Neural cell (in vitro differentiated cells): ENCODE measurements around the gene SLC10A7. TPM values are rescaled to one million over a fixed set of nuclear protein-coding genes. Genes with fewer than 3 reads are reported as not detected.

Experiments
- H2AFZ ChIP-seq: fragments of 200-600, 300-800 bp; sonication (generic), shearing (Covaris generic); 2 replicates; pipeline ENCODE4 v1.6.0; 2014; ENCODE audit warnings: low read depth, mild to moderate bottlenecking, antibody characterized with exemption, low read length, moderate library complexity
- H3F3A ChIP-seq: fragments of 200-600 bp; shearing (Covaris generic); 2 replicates; pipeline ENCODE4 v1.6.1; 2016; ENCODE audit warnings: mild to moderate bottlenecking, moderate library complexity, mixed read lengths, antibody characterized with exemption, low read length; ENCODE audit not compliant: insufficient read depth, poor library complexity, severe bottlenecking
- H3K27ac ChIP-seq: fragments of 200-600, 300-800 bp; sonication (generic), shearing (Covaris generic); 2 replicates; pipeline ENCODE4 v1.5.1; 2014; ENCODE audit warnings: mild to moderate bottlenecking, low read length, moderate library complexity
- H3K27me3 ChIP-seq: fragments of 300-800, 200-600 bp; sonication (generic), shearing (Covaris generic); 2 replicates; pipeline ENCODE4 v1.6.0; 2014; ENCODE audit warnings: mild to moderate bottlenecking, low read depth, low read length, moderate library complexity; ENCODE audit not compliant: insufficient read depth
- H3K36me3 ChIP-seq: fragments of 300-800, 200-600 bp; sonication (generic), shearing (Covaris generic); 2 replicates; pipeline ENCODE4 v1.5.1; 2014; ENCODE audit warnings: mild to moderate bottlenecking, antibody characterized with exemption, low read length, moderate library complexity; ENCODE audit not compliant: insufficient read depth
- H3K4me2 ChIP-seq: fragments of 300-800, 200-600 bp; sonication (generic), shearing (Covaris generic); 2 replicates; pipeline ENCODE4 v1.6.0; 2014; ENCODE audit warnings: mild to moderate bottlenecking, low read length
- H3K4me3 ChIP-seq: fragments of 300-800, 200-600 bp; sonication (generic), shearing (Covaris generic); 2 replicates; pipeline ENCODE4 v1.5.1; 2014; ENCODE audit warnings: mild to moderate bottlenecking, low read length, moderate library complexity
- H3K79me2 ChIP-seq: fragments of 200-600 bp; shearing (Covaris generic); replicated peaks from 2 replicates; pipeline ENCODE4 v1.6.0; 2014; ENCODE audit warnings: mild to moderate bottlenecking, low read length, moderate library complexity; ENCODE audit not compliant: insufficient read depth
- H3K9ac ChIP-seq: fragments of 300-800, 200-600 bp; sonication (generic), shearing (Covaris generic); 2 replicates; pipeline ENCODE4 v1.6.1; 2016; ENCODE audit warnings: mild to moderate bottlenecking, low read length, mixed read lengths
- H3K9me2 ChIP-seq: fragments of 200-600 bp; shearing (Covaris generic); 2 replicates; pipeline ENCODE4 v1.6.1; 2016; ENCODE audit warnings: mild to moderate bottlenecking, low read length, mixed read lengths; ENCODE audit not compliant: insufficient read depth
- H3K9me3 ChIP-seq: fragments of 200-600, 300-800 bp; sonication (generic), shearing (Covaris generic); 2 replicates; pipeline ENCODE4 v1.6.1; 2016; ENCODE audit warnings: mild to moderate bottlenecking, mixed run types, low read length, moderate library complexity, mixed read lengths
- H4K20me1 ChIP-seq: fragments of 200-600 bp; shearing (Covaris generic); 2 replicates; pipeline ENCODE4 v1.6.1; 2016; ENCODE audit warnings: mild to moderate bottlenecking, mixed run types; ENCODE audit not compliant: insufficient read depth
- CTCF ChIP-seq: fragments of 450-650 bp; IDR thresholded peaks from 2 replicates; pipeline ENCODE4 v1.5.1; 2014; ENCODE audit warnings: antibody characterized with exemption, mild to moderate bottlenecking, moderate library complexity; ENCODE audit not compliant: poor library complexity, severe bottlenecking
- EP300 ChIP-seq: fragments of 450-650 bp; conservative IDR thresholded peaks from 2 replicates; pipeline ENCODE4 v1.6.1; 2014; ENCODE audit warnings: antibody characterized with exemption, mild to moderate bottlenecking, moderate library complexity; ENCODE audit not compliant: poor library complexity, severe bottlenecking
- EZH2 ChIP-seq: fragments of 200-600, 300-800 bp; shearing (Covaris generic), sonication (generic); IDR thresholded peaks from 2 replicates; pipeline ENCODE4 v1.6.1; 2014; ENCODE audit warnings: antibody characterized with exemption, low read length, borderline replicate concordance, mild to moderate bottlenecking; ENCODE audit not compliant: insufficient read depth, poor library complexity, severe bottlenecking
- MXI1 ChIP-seq: fragments of 450-650 bp; conservative IDR thresholded peaks from 2 replicates; pipeline ENCODE4 v1.6.1; 2014; ENCODE audit warnings: antibody characterized with exemption, mild to moderate bottlenecking; ENCODE audit not compliant: poor library complexity, severe bottlenecking
- POLR2AphosphoS5 ChIP-seq: IDR thresholded peaks from 2 replicates; pipeline ENCODE4 v1.6.1; 2012
- RAD21 ChIP-seq: fragments of 450-650 bp; conservative IDR thresholded peaks from 2 replicates; pipeline ENCODE4 v1.6.1; 2014; ENCODE audit warnings: antibody characterized with exemption, mild to moderate bottlenecking, moderate library complexity
- REST ChIP-seq: IDR thresholded peaks from 2 replicates; pipeline ENCODE4 v1.6.1; 2012; ENCODE audit warnings: borderline replicate concordance
- SMC3 ChIP-seq: fragments of 450-650 bp; conservative IDR thresholded peaks from 2 replicates; pipeline ENCODE4 v1.6.1; 2014; ENCODE audit warnings: antibody characterized with exemption, mild to moderate bottlenecking, moderate library complexity; ENCODE audit not compliant: poor library complexity
- TAF1 ChIP-seq: IDR thresholded peaks from 2 replicates; pipeline ENCODE4 v1.6.1; 2012; ENCODE audit warnings: low read depth
- polyA plus RNA-seq: library from polyadenylated mRNA; depleted of rRNA; stranded (reverse); fragments of >200 nt; gene quantifications from 2 replicates; pipeline ENCODE4 v1.2.3, GENCODE V29; 2014

SLC10A7 gene
- polyA plus RNA-seq, 1 donor from 2014 or later: 5.5 TPM

- Histone ChIP-seq H3K9me2 (no peaks in the 10 kb centered on the region), H3K79me2 (no peaks in the 10 kb centered on the region), H2AFZ (no peak overlapping the region), H3K4me3 (no peak overlapping the region), H3K9ac (no peak overlapping the region), H3K27me3 (no peaks in the 10 kb centered on the region), H3K36me3 (no peaks in the 10 kb centered on the region), H3K9me3 (no peaks in the 10 kb centered on the region), H3F3A (no peaks in the 10 kb centered on the region), H3K4me2 (no peak overlapping the region), H3K27ac (no peak overlapping the region), H4K20me1 (no peaks in the 10 kb centered on the region)
- TF ChIP-seq EZH2 (no peak), EP300 (no peak), CTCF (no peak), MXI1 (no peak), TAF1 (no peak), SMC3 (no peak), REST (no peak), POLR2AphosphoS5 (no peak), RAD21 (no peak)
These were observed 268.6 kb downstream of the SLC10A7 start for GRCh38 chr4:146252969-146253611.

- no peaks in the 10 kb centered on the region for H3K9me3 ChIP-seq
- H3K4me3 ChIP-seq: no peak overlapping the region
- H3K9ac ChIP-seq: no peak overlapping the region
- H3K9me2 ChIP-seq: no peaks in the 10 kb centered on the region
- no peaks in the 10 kb centered on the region for H3K27me3 ChIP-seq
- H2AFZ ChIP-seq: no peak overlapping the region
- no peak overlapping the region for H3K4me2 ChIP-seq
- no peaks in the 10 kb centered on the region for H3K79me2 ChIP-seq
- H4K20me1 ChIP-seq: no peaks in the 10 kb centered on the region
- no peaks in the 10 kb centered on the region for H3K36me3 ChIP-seq
- TF ChIP-seq TAF1 (no peak), CTCF (no peak), EZH2 (no peak), EP300 (no peak), REST (no peak), RAD21 (no peak), POLR2AphosphoS5 (no peak), SMC3 (no peak), MXI1 (no peak)
- H3K27ac ChIP-seq: no peak overlapping the region
- H3F3A ChIP-seq: no peaks in the 10 kb centered on the region
These were observed 274.4 kb downstream of the SLC10A7 start for GRCh38 chr4:146247356-146247755.
